Vagina (tissue), 2 donors: ENCODE results near the gene PRRT1. TPM values are rescaled to one million over a fixed set of nuclear protein-coding genes. Genes with fewer than 3 reads are reported as not detected.

Experiments used
- DNase-seq, 2 donors: peaks; one replicate each; pipeline ENCODE4 v3.0.0-alpha.2; 2017; ENCODE audit errors: extremely low spot score in 2 of 2
- H3K27ac ChIP-seq: fragments of 200-600 bp; sonication (generic); one replicate; pipeline ENCODE4 v1.5.1; 2019
- H3K27me3 ChIP-seq: fragments of 200-600 bp; sonication (generic); one replicate; pipeline ENCODE4 v1.5.1; 2019
- H3K36me3 ChIP-seq, 2 donors: fragments of 200-600 bp; sonication (generic); one replicate each; pipeline ENCODE4 v1.5.1; 2017 to 2019
- H3K4me1 ChIP-seq: fragments of 200-600 bp; sonication (generic); one replicate; pipeline ENCODE4 v1.5.1; 2019
- H3K4me3 ChIP-seq, 2 donors: fragments of 200-600 bp; sonication (generic); 1 replicate in 1 of 2; 2 replicates in 1 of 2; pipeline ENCODE4 v1.5.1; 2016 to 2019
- H3K9me3 ChIP-seq: fragments of 200-600 bp; sonication (generic); one replicate; pipeline ENCODE4 v1.5.1; 2019
- CTCF ChIP-seq, 3 experiments: fragments of 450-650 bp in 2 of 3; fragments of 200-600 bp in 1 of 3; sonication (generic) in 1 of 3; IDR thresholded peaks; one replicate each; pipeline ENCODE4 v1.5.1; 2017 to 2019; ENCODE audit warnings: antibody characterized with exemption in 3 of 3, mild to moderate bottlenecking in 2 of 3, moderate library complexity in 2 of 3
- POLR2A ChIP-seq, 2 donors: fragments of 450-650 bp; IDR thresholded peaks; one replicate each; pipeline ENCODE4 v1.6.1; 2017; ENCODE audit warnings: antibody characterized with exemption in 2 of 2, mild to moderate bottlenecking in 2 of 2, moderate library complexity in 2 of 2
- POLR2AphosphoS5 ChIP-seq, 2 donors: sonication (generic); formaldehyde crosslinking; IDR thresholded peaks; one replicate each; pipeline ENCODE4 v1.9.0; 2017; ENCODE audit warnings: antibody characterized with exemption in 2 of 2, mild to moderate bottlenecking in 2 of 2, low read depth in 1 of 2; ENCODE audit not compliant: insufficient read depth in 1 of 2
- intact Hi-C: fragments of 100-400 bp; cut with DNase I; formaldehyde crosslinking; loops from one replicate; pipeline ENCODE4 v1.15.1; 2023
- total RNA-seq: library from RNA; depleted of rRNA; stranded (reverse); fragments of >200 nt; gene quantifications from one replicate; pipeline ENCODE4 v1.2.3, GENCODE V29; 2016

Gene PRRT1
- total RNA-seq, 1 donor from 2014 or later, result 8.8 TPM

- H3K4me1 ChIP-seq, result peaks cover 45% of the 10 kb centered on the region
- intact Hi-C loops, result loop anchor here (10.0 kb wide), 1 partner anchor 54 kb away; the partner anchor contains the start of gene ATF6B
- peak overlapping the region; percentile 95 for H3K27ac ChIP-seq
- DNase-seq, result no peak
- peak overlapping the region; percentile 81 to 93 for H3K4me3 ChIP-seq
- no peak for TF ChIP-seq POLR2AphosphoS5 (IDR thresholded peaks at IDR 0.05; ENCODE audit: insufficient read depth in 1 of 2, low read depth in 1 of 2)
- no peak for TF ChIP-seq CTCF (IDR thresholded peaks at IDR 0.05)
- no peak for TF ChIP-seq POLR2A (IDR thresholded peaks at IDR 0.05)
- H3K27me3 ChIP-seq, result no peaks in the 10 kb centered on the region
- H3K9me3 ChIP-seq, result no peaks in the 10 kb centered on the region
- H3K36me3 ChIP-seq, result peaks cover 0 to 10% of the 10 kb centered on the region in 2 donors
These were observed 27.1 kb upstream of the PRRT1 start for GRCh38 chr6:32178547-32179440.

GRCh38 chr6:32177788-32178546 lies 26.2 kb upstream of the PRRT1 start, which contains the start of gene RNF5:
RNF5 (plus strand) TSS chr6:32178405; CDS start chr6:32178512, 107 bp downstream.
- intact Hi-C loops, result loop anchor here (10.0 kb wide), 1 partner anchor 53 kb away; the partner anchor contains the start of gene ATF6B
- peak within 1 kb of the TSS; percentile 95 for H3K27ac ChIP-seq
- TF ChIP-seq POLR2A (IDR thresholded peaks at IDR 0.05), result no peak
- peak; percentile 64 to 85 for TF ChIP-seq POLR2AphosphoS5 (IDR thresholded peaks at IDR 0.05; ENCODE audit: insufficient read depth in 1 of 2, low read depth in 1 of 2)
- H3K4me1 ChIP-seq, result peaks cover 45% of the 10 kb centered on the region
- no peaks in the 10 kb centered on the region for H3K27me3 ChIP-seq
- peaks cover 0 to 10% of the 10 kb centered on the region in 2 donors for H3K36me3 ChIP-seq
- peak in 1 of 2 donors; percentile 100 for DNase-seq
- H3K4me3 ChIP-seq, result peak within 1 kb of the TSS; percentile 81 to 93
- H3K9me3 ChIP-seq, result no peaks in the 10 kb centered on the region

GRCh38 chr6:32177183-32177787 lies 25.5 kb upstream of the PRRT1 start:
- DNase-seq, result peak in 1 of 2 donors; percentile 91
- no peaks in the 10 kb centered on the region for H3K9me3 ChIP-seq
- H3K36me3 ChIP-seq, result peaks cover 0 to 10% of the 10 kb centered on the region in 2 donors
- intact Hi-C loops, result loop anchor here (10.0 kb wide), 1 partner anchor 52 kb away; the partner anchor contains the start of gene ATF6B
- H3K27ac ChIP-seq, result peak overlapping the region; percentile 95
- peaks cover 45% of the 10 kb centered on the region for H3K4me1 ChIP-seq
- H3K4me3 ChIP-seq, result peak overlapping the region; percentile 81 to 93
- peak in 1 of 2 donors; percentile 41 for TF ChIP-seq POLR2A (IDR thresholded peaks at IDR 0.05)
- TF ChIP-seq CTCF (IDR thresholded peaks at IDR 0.05), result no peak
- no peak for TF ChIP-seq POLR2AphosphoS5 (IDR thresholded peaks at IDR 0.05; ENCODE audit: insufficient read depth in 1 of 2, low read depth in 1 of 2)
- no peaks in the 10 kb centered on the region for H3K27me3 ChIP-seq

- Histone ChIP-seq H3K36me3 (peaks cover 0 to 10% of the 10 kb centered on the region in 2 donors), H3K9me3 (no peaks in the 10 kb centered on the region), H3K27me3 (no peaks in the 10 kb centered on the region), H3K4me1 (peaks cover 45% of the 10 kb centered on the region), H3K27ac (peak overlapping the region; percentile 95), H3K4me3 (peak overlapping the region; percentile 81 to 93)
- intact Hi-C loops, result loop anchor here (10.0 kb wide), 1 partner anchor 52 kb away; the partner anchor contains the start of gene ATF6B
- peak in 1 of 2 donors; percentile 7 for TF ChIP-seq POLR2A (IDR thresholded peaks at IDR 0.05)
- TF ChIP-seq POLR2AphosphoS5 (IDR thresholded peaks at IDR 0.05; ENCODE audit: insufficient read depth in 1 of 2, low read depth in 1 of 2), result no peak
- no peak for DNase-seq
These were observed 24.9 kb upstream of the PRRT1 start for GRCh38 chr6:32176476-32177182.

GRCh38 chr6:32175711-32176475 lies 24.2 kb upstream of the PRRT1 start, which contains the start of gene AGPAT1:
AGPAT1 (minus strand) TSS chr6:32176084; CDS start chr6:32171496, 4,588 bp downstream.
- intact Hi-C loops, result loop anchor here (10.0 kb wide), 1 partner anchor 51 kb away; the partner anchor contains the start of gene ATF6B
- no peaks in the 10 kb centered on the region for H3K27me3 ChIP-seq
- H3K9me3 ChIP-seq, result no peaks in the 10 kb centered on the region
- peak in 1 of 2 donors; percentile 98 for DNase-seq
- H3K4me3 ChIP-seq, result peak within 1 kb of the TSS; percentile 81 to 93
- TF ChIP-seq POLR2AphosphoS5 (IDR thresholded peaks at IDR 0.05; ENCODE audit: insufficient read depth in 1 of 2, low read depth in 1 of 2) (peak; percentile 86 to 94), CTCF (IDR thresholded peaks at IDR 0.05) (no peak), POLR2A (IDR thresholded peaks at IDR 0.05) (peak; percentile 39 to 63)
- H3K27ac ChIP-seq, result peak within 1 kb of the TSS; percentile 95
- peaks cover 45% of the 10 kb centered on the region for H3K4me1 ChIP-seq
- H3K36me3 ChIP-seq, result peaks cover 0 to 13% of the 10 kb centered on the region in 2 donors
